Large intestine (tissue), 3 donors: ENCODE data around the gene IGF1R. TPM values are rescaled to one million over a fixed set of nuclear protein-coding genes. Genes with fewer than 3 reads are reported as not detected.
A peak's percentile ranks its signal among the peaks of the same experiment; 100 is the strongest.

Source experiments
- DNase-seq, 2 donors: peaks; one replicate each; pipeline versions ENCODE4 v3.0.0 to v3.0.0-alpha.2; 2013
- H3K27ac ChIP-seq: one replicate; pipeline ENCODE4 v1.5.1; 2013; ENCODE audit warnings: low read length
- H3K27me3 ChIP-seq: 2 replicates; pipeline ENCODE4 v1.6.1; 2013; ENCODE audit warnings: low read length; ENCODE audit not compliant: control insufficient read depth, insufficient read depth
- H3K36me3 ChIP-seq: 2 replicates; pipeline ENCODE4 v1.6.1; 2013; ENCODE audit warnings: low read length; ENCODE audit not compliant: control insufficient read depth, insufficient read depth
- H3K4me1 ChIP-seq: one replicate; pipeline ENCODE4 v1.6.1; 2013; ENCODE audit warnings: low read length; ENCODE audit not compliant: control insufficient read depth, insufficient read depth
- H3K4me3 ChIP-seq: one replicate; pipeline ENCODE4 v1.5.1; 2013; ENCODE audit warnings: low read length
- H3K9me3 ChIP-seq: one replicate; pipeline ENCODE4 v1.6.1; 2013; ENCODE audit warnings: mild to moderate bottlenecking, low read depth, low read length, moderate library complexity; ENCODE audit not compliant: control insufficient read depth
- WGBS: methylation state at CpG from one replicate; pipeline ENCODE4 v1.1.5; 2013; ENCODE audit warnings: low lambda C conversion rate; ENCODE audit not compliant: insufficient coverage; 5-methylcytosine and 5-hydroxymethylcytosine counted together
- polyA plus RNA-seq: library from polyadenylated mRNA; unstranded; fragments of 120-200 nt; gene quantifications from one replicate; pipeline ENCODE4 v1.2.1, GENCODE V29; 2013

IGF1R gene
- polyA plus RNA-seq, 1 donor = 22.5 TPM

- Histone ChIP-seq H3K27me3 (no peaks in the 10 kb centered on the region), H3K4me3 (no peak overlapping the region), H3K36me3 (no peaks in the 10 kb centered on the region), H3K4me1 (peaks cover 65% of the 10 kb centered on the region), H3K9me3 (no peaks in the 10 kb centered on the region), H3K27ac (peak overlapping the region; percentile 95)
- DNase-seq = no peak
- no CpG with 5 or more reads among the region's 5 CpGs for WGBS
Measured at GRCh38 chr15:98725874-98726273, 77.5 kb downstream of the IGF1R start.

GRCh38 chr15:98727115-98728040, 79.0 kb downstream of the IGF1R start:
- Histone ChIP-seq H3K27ac (peak overlapping the region; percentile 94), H3K4me1 (peaks cover 62% of the 10 kb centered on the region), H3K9me3 (no peaks in the 10 kb centered on the region), H3K36me3 (no peaks in the 10 kb centered on the region), H3K27me3 (no peaks in the 10 kb centered on the region), H3K4me3 (no peak overlapping the region)
- DNase-seq = peak; percentile 91 to 95
- 36% methylated on average over 2 of the region's 20 CpGs for WGBS

- no peaks in the 10 kb centered on the region for H3K27me3 ChIP-seq
- H3K36me3 ChIP-seq = no peaks in the 10 kb centered on the region
- DNase-seq = peak in 1 of 2 donors; percentile 35
- 86% methylated on average over 1 of the region's 13 CpGs for WGBS
- H3K4me3 ChIP-seq = no peak overlapping the region
- H3K4me1 ChIP-seq = peaks cover 53% of the 10 kb centered on the region
- H3K27ac ChIP-seq = peak overlapping the region; percentile 94
- H3K9me3 ChIP-seq = no peaks in the 10 kb centered on the region
Measured at GRCh38 chr15:98728082-98728810, 79.9 kb downstream of the IGF1R start.

GRCh38 chr15:98728811-98729160, 80.4 kb downstream of the IGF1R start:
- no peak overlapping the region for H3K4me3 ChIP-seq
- H3K9me3 ChIP-seq = no peaks in the 10 kb centered on the region
- H3K27ac ChIP-seq = peak overlapping the region; percentile 94
- H3K36me3 ChIP-seq = no peaks in the 10 kb centered on the region
- no CpG with 5 or more reads among the region's 2 CpGs for WGBS
- DNase-seq = no peak
- H3K27me3 ChIP-seq = no peaks in the 10 kb centered on the region
- H3K4me1 ChIP-seq = peaks cover 48% of the 10 kb centered on the region

GRCh38 chr15:98729446-98730042, 81.2 kb downstream of the IGF1R start:
- Histone ChIP-seq H3K4me1 (peaks cover 49% of the 10 kb centered on the region), H3K27me3 (no peaks in the 10 kb centered on the region), H3K4me3 (no peak overlapping the region), H3K36me3 (no peaks in the 10 kb centered on the region), H3K9me3 (no peaks in the 10 kb centered on the region), H3K27ac (peak overlapping the region; percentile 94)
- DNase-seq = peak in 1 of 2 donors; percentile 51
- WGBS = no CpG with 5 or more reads among the region's 3 CpGs

- WGBS = 85% methylated on average over 5 of the region's 13 CpGs
- H3K27ac ChIP-seq = no peak overlapping the region
- no peak for DNase-seq
- H3K9me3 ChIP-seq = no peaks in the 10 kb centered on the region
- peaks cover 39% of the 10 kb centered on the region for H3K4me1 ChIP-seq
- no peaks in the 10 kb centered on the region for H3K36me3 ChIP-seq
- no peaks in the 10 kb centered on the region for H3K27me3 ChIP-seq
- H3K4me3 ChIP-seq = no peak overlapping the region
Measured at GRCh38 chr15:98730860-98731711, 82.7 kb downstream of the IGF1R start.

GRCh38 chr15:98731712-98732450, 83.5 kb downstream of the IGF1R start:
- Histone ChIP-seq H3K27ac (no peak overlapping the region), H3K9me3 (no peaks in the 10 kb centered on the region), H3K36me3 (no peaks in the 10 kb centered on the region), H3K27me3 (no peaks in the 10 kb centered on the region), H3K4me1 (peaks cover 38% of the 10 kb centered on the region), H3K4me3 (no peak overlapping the region)
- no CpG with 5 or more reads among the region's 9 CpGs for WGBS
- DNase-seq = no peak

GRCh38 chr15:98733098-98733497, 84.8 kb downstream of the IGF1R start:
- Histone ChIP-seq H3K4me1 (peaks cover 31% of the 10 kb centered on the region), H3K36me3 (no peaks in the 10 kb centered on the region), H3K27ac (no peak overlapping the region), H3K4me3 (no peak overlapping the region), H3K27me3 (no peaks in the 10 kb centered on the region), H3K9me3 (no peaks in the 10 kb centered on the region)
- DNase-seq = no peak
- no CpG with 5 or more reads among the region's 5 CpGs for WGBS

GRCh38 chr15:98734466-98735199, 86.3 kb downstream of the IGF1R start:
- H3K27ac ChIP-seq = peak overlapping the region; percentile 41
- no peaks in the 10 kb centered on the region for H3K27me3 ChIP-seq
- WGBS = no CpG with 5 or more reads among the region's 8 CpGs
- DNase-seq = peak; percentile 7 to 72
- H3K36me3 ChIP-seq = no peaks in the 10 kb centered on the region
- no peak overlapping the region for H3K4me3 ChIP-seq
- peaks cover 19% of the 10 kb centered on the region for H3K4me1 ChIP-seq
- no peaks in the 10 kb centered on the region for H3K9me3 ChIP-seq
